H9 (cell line): Measurements from ENCODE around the gene ISG15. TPM values are rescaled to one million over a fixed set of nuclear protein-coding genes. Genes with fewer than 3 reads are reported as not detected.
A peak's percentile ranks its signal among the peaks of the same experiment; 100 is the strongest.

ENCODE experiments used
- DNase-seq: peaks from one replicate; pipeline ENCODE4 v3.0.0-alpha.2; 2017
- H2AFZ ChIP-seq: one replicate; pipeline ENCODE4 v1.6.1; 2013; ENCODE audit warnings: mild to moderate bottlenecking, low read length, control low read depth, moderate library complexity
- H2AK5ac ChIP-seq: 2 replicates; pipeline ENCODE4 v1.6.1; 2013; ENCODE audit warnings: low read length, control low read depth, mixed read lengths; ENCODE audit not compliant: insufficient read length
- H2BK120ac ChIP-seq: one replicate; pipeline ENCODE4 v1.6.1; 2013; ENCODE audit warnings: low read depth, mild to moderate bottlenecking, low read length, control low read depth, inconsistent platforms; ENCODE audit not compliant: poor library complexity, severe bottlenecking
- H2BK12ac ChIP-seq: 2 replicates; pipeline ENCODE4 v1.6.1; 2013; ENCODE audit warnings: low read length, control low read depth, mixed read lengths, low read depth; ENCODE audit not compliant: insufficient read length
- H2BK15ac ChIP-seq: 2 replicates; pipeline ENCODE4 v1.6.1; 2013; ENCODE audit warnings: low read depth, low read length, control low read depth
- H2BK20ac ChIP-seq: one replicate; pipeline ENCODE4 v1.6.1; 2013; ENCODE audit warnings: low read depth, mild to moderate bottlenecking, low read length, control low read depth, inconsistent platforms; ENCODE audit not compliant: poor library complexity, severe bottlenecking
- H2BK5ac ChIP-seq: 2 replicates; pipeline ENCODE4 v1.6.1; 2013; ENCODE audit warnings: low read length, control low read depth, mixed read lengths; ENCODE audit not compliant: insufficient read length
- H3K14ac ChIP-seq: 2 replicates; pipeline ENCODE4 v1.6.1; 2013; ENCODE audit warnings: low read length, control low read depth; ENCODE audit not compliant: insufficient read depth
- H3K18ac ChIP-seq: 2 replicates; pipeline ENCODE4 v1.6.1; 2013; ENCODE audit warnings: low read depth, mild to moderate bottlenecking, mixed read lengths, low read length, control low read depth; ENCODE audit not compliant: insufficient read length
- H3K23ac ChIP-seq: 2 replicates; pipeline ENCODE4 v1.6.1; 2013; ENCODE audit warnings: low read length, control low read depth, mixed read lengths, low read depth; ENCODE audit not compliant: insufficient read length
- H3K23me2 ChIP-seq: 2 replicates; pipeline ENCODE4 v1.6.1; 2013; ENCODE audit warnings: low read depth, mild to moderate bottlenecking, mixed read lengths, low read length, control low read depth; ENCODE audit not compliant: insufficient read length, poor library complexity, severe bottlenecking
- H3K27ac ChIP-seq: 2 replicates; pipeline ENCODE4 v1.5.1; 2013; ENCODE audit warnings: low read length, control low read depth, mixed read lengths, low read depth; ENCODE audit not compliant: insufficient read length
- H3K27me3 ChIP-seq: 2 replicates; pipeline ENCODE4 v1.6.1; 2013; ENCODE audit warnings: low read length, control low read depth, inconsistent platforms; ENCODE audit not compliant: insufficient read depth
- H3K4ac ChIP-seq: 2 replicates; pipeline ENCODE4 v1.6.1; 2013; ENCODE audit warnings: low read depth, mild to moderate bottlenecking, control low read depth, inconsistent platforms, low read length, moderate library complexity
- H3K4me1 ChIP-seq: 2 replicates; pipeline ENCODE4 v1.6.1; 2013; ENCODE audit warnings: low read length, control low read depth, inconsistent platforms; ENCODE audit not compliant: insufficient read depth
- H3K4me2 ChIP-seq: 2 replicates; pipeline ENCODE4 v1.6.1; 2013; ENCODE audit warnings: low read length, control low read depth, mixed read lengths; ENCODE audit not compliant: insufficient read length, insufficient read depth
- H3K56ac ChIP-seq: 2 replicates; pipeline ENCODE4 v1.6.1; 2013; ENCODE audit warnings: low read depth, mild to moderate bottlenecking, mixed read lengths, low read length, control low read depth; ENCODE audit not compliant: insufficient read length
- H3K79me1 ChIP-seq: 2 replicates; pipeline ENCODE4 v1.6.1; 2013; ENCODE audit warnings: low read depth, mild to moderate bottlenecking, moderate library complexity, low read length, control low read depth, inconsistent platforms; ENCODE audit not compliant: insufficient read depth, poor library complexity, severe bottlenecking
- H3K79me2 ChIP-seq: 2 replicates; pipeline ENCODE4 v1.6.1; 2013; ENCODE audit warnings: low read length, control low read depth, inconsistent platforms; ENCODE audit not compliant: insufficient read depth
- H3K9ac ChIP-seq: 2 replicates; pipeline ENCODE4 v1.6.1; 2013; ENCODE audit warnings: low read length, control low read depth, mixed read lengths; ENCODE audit not compliant: insufficient read length; ENCODE audit errors: extremely low read depth
- H3K9me3 ChIP-seq: one replicate; pipeline ENCODE4 v1.6.1; 2013; ENCODE audit warnings: low read depth, low read length, inconsistent platforms; ENCODE audit not compliant: control insufficient read depth
- H3T11ph ChIP-seq: one replicate; pipeline ENCODE4 v1.6.1; 2013; ENCODE audit warnings: mild to moderate bottlenecking, low read length, control low read depth, inconsistent platforms
- H4K20me1 ChIP-seq: one replicate; pipeline ENCODE4 v1.6.1; 2013; ENCODE audit not compliant: control insufficient read depth, insufficient read length, insufficient read depth
- H4K5ac ChIP-seq: 2 replicates; pipeline ENCODE4 v1.6.1; 2013; ENCODE audit warnings: low read depth, mild to moderate bottlenecking, mixed read lengths, low read length, control low read depth; ENCODE audit not compliant: insufficient read length
- H4K8ac ChIP-seq: replicated peaks from 2 replicates; pipeline ENCODE4 v1.6.1; 2013; ENCODE audit warnings: low read length, control low read depth, mixed read lengths, low read depth; ENCODE audit not compliant: insufficient read length
- H4K91ac ChIP-seq: 2 replicates; pipeline ENCODE4 v1.6.1; 2013; ENCODE audit warnings: low read depth, mild to moderate bottlenecking, moderate library complexity, mixed read lengths, low read length, control low read depth; ENCODE audit not compliant: insufficient read length
- H3K27ac Mint-ChIP-seq, 3 experiments: 2 replicates in 2 of 3; 3 replicates in 1 of 3; pipeline ENCODE4 v1.8.0; 2020 to 2021; ENCODE audit warnings: mixed read lengths in 3 of 3, mild to moderate bottlenecking in 1 of 3, moderate library complexity in 1 of 3
- H3K27me3 Mint-ChIP-seq: 2 replicates; pipeline ENCODE4 v1.8.0; 2021; ENCODE audit warnings: low read depth, mild to moderate bottlenecking, moderate library complexity, mixed read lengths
- H3K36me3 Mint-ChIP-seq, 3 experiments: 2 replicates in 2 of 3; 3 replicates in 1 of 3; pipeline ENCODE4 v1.8.0; 2020 to 2021; ENCODE audit warnings: low read depth in 3 of 3, mixed read lengths in 3 of 3; ENCODE audit not compliant: insufficient read depth in 1 of 3
- H3K4me1 Mint-ChIP-seq, 2 experiments: 2 replicates each; pipeline ENCODE4 v1.8.0; 2020; ENCODE audit warnings: mixed read lengths in 2 of 2
- H3K4me3 Mint-ChIP-seq, 2 experiments: 2 replicates in 1 of 2; 3 replicates in 1 of 2; pipeline ENCODE4 v1.8.0; 2020 to 2021; ENCODE audit warnings: mild to moderate bottlenecking in 2 of 2, mixed read lengths in 2 of 2, moderate library complexity in 1 of 2
- H3K9me3 Mint-ChIP-seq, 2 experiments: 2 replicates in 1 of 2; 3 replicates in 1 of 2; pipeline ENCODE4 v1.8.0; 2020; ENCODE audit warnings: mild to moderate bottlenecking in 2 of 2, mixed read lengths in 2 of 2, moderate library complexity in 1 of 2
- WGBS: extraction: QIAGEN DNeasy Blood & Tissue Kit; methylation state at CpG from one replicate; pipeline ENCODE4 v1.1.7; 2013; ENCODE audit warnings: missing lambda C conversion rate, low lambda C conversion rate, mixed read lengths; ENCODE audit not compliant: insufficient read length; ENCODE audit errors: extremely low coverage; 5-methylcytosine and 5-hydroxymethylcytosine counted together
- total RNA-seq: library from RNA; stranded (reverse); gene quantifications from 2 replicates; pipeline ENCODE4 v1.2.1, GENCODE V29; 2021
- TF ChIP-seq, protein P1 (sequence below): fragments of 200-600 bp; sonication (generic); conservative IDR thresholded peaks from 3 replicates; pipeline ENCODE4 v1.8.0; 2021; ENCODE audit warnings: antibody characterized with exemption, mild to moderate bottlenecking

Gene ISG15
- total RNA-seq, 1 experiment from 2014 or later: 39.7 TPM

GRCh38 chr1:981955-982558 lies 31.2 kb upstream of the ISG15 start, which contains the start of gene PERM1:
Gene PERM1, minus strand, starts transcription at chr1:982093. Its CDS starts 1,064 bp downstream, at chr1:981029.
- peak within 1 kb of the TSS in 1 of 3 experiments; percentile 95; a peak in 1 of 7 replicates for H3K27ac Mint-ChIP-seq
- no peak for DNase-seq
- Histone ChIP-seq H4K5ac (no peak within 1 kb of the TSS), H3K4me1 (no peaks in the 10 kb centered on the region), H2BK5ac (no peak within 1 kb of the TSS), H3K23ac (no peak within 1 kb of the TSS), H3K79me1 (no peaks in the 10 kb centered on the region), H4K20me1 (no peaks in the 10 kb centered on the region), H3K4me2 (no peak within 1 kb of the TSS), H3K14ac (no peak within 1 kb of the TSS), H3K4ac (no peak within 1 kb of the TSS), H4K91ac (no peak within 1 kb of the TSS), H2BK15ac (no peak within 1 kb of the TSS), H4K8ac (no peak within 1 kb of the TSS), H3K9ac (no peak within 1 kb of the TSS), H3K23me2 (no peaks in the 10 kb centered on the region), H3K18ac (no peak within 1 kb of the TSS), H3K56ac (no peak within 1 kb of the TSS), H3K79me2 (no peaks in the 10 kb centered on the region), H2BK20ac (no peak within 1 kb of the TSS), H2AK5ac (no peak within 1 kb of the TSS), H3K9me3 (no peaks in the 10 kb centered on the region), H3T11ph (no peak within 1 kb of the TSS), H2BK120ac (no peak within 1 kb of the TSS), H2AFZ (no peak within 1 kb of the TSS), H3K27me3 (peaks cover 2% of the 10 kb centered on the region; the same call in 1 of the 2 replicates), H3K27ac (no peak within 1 kb of the TSS), H2BK12ac (no peak within 1 kb of the TSS)
- H3K4me1 Mint-ChIP-seq: 0 out of 4 replicates have a peak, but pooled peaks cover 0 to 4% of the 10 kb centered on the region in 2 experiments
- no CpG with 5 or more reads among the region's 28 CpGs for WGBS
- TF ChIP-seq, protein P1, sequence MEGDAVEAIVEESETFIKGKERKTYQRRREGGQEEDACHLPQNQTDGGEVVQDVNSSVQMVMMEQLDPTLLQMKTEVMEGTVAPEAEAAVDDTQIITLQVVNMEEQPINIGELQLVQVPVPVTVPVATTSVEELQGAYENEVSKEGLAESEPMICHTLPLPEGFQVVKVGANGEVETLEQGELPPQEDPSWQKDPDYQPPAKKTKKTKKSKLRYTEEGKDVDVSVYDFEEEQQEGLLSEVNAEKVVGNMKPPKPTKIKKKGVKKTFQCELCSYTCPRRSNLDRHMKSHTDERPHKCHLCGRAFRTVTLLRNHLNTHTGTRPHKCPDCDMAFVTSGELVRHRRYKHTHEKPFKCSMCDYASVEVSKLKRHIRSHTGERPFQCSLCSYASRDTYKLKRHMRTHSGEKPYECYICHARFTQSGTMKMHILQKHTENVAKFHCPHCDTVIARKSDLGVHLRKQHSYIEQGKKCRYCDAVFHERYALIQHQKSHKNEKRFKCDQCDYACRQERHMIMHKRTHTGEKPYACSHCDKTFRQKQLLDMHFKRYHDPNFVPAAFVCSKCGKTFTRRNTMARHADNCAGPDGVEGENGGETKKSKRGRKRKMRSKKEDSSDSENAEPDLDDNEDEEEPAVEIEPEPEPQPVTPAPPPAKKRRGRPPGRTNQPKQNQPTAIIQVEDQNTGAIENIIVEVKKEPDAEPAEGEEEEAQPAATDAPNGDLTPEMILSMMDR: no peak
- peaks cover 75% of the 10 kb centered on the region for H3K27me3 Mint-ChIP-seq
- H3K36me3 Mint-ChIP-seq: peaks cover 0 to 6% (median 4%) of the 10 kb centered on the region in 3 experiments; a peak in 4 of 7 replicates
- no peak within 1 kb of the TSS for H3K4me3 Mint-ChIP-seq
- peaks cover 4 to 6% of the 10 kb centered on the region in 2 experiments for H3K9me3 Mint-ChIP-seq
